ENCODE measurements around the gene KIAA1217. TPM values are rescaled to one million over a fixed set of nuclear protein-coding genes. Genes with fewer than 3 reads are reported as not detected.

The KIAA1217 gene
- total and polyA plus RNA-seq, 2 experiments from 2014 or later = 5.4 to 8.1 TPM

- Histone ChIP-seq H3K27ac (no peak overlapping the region), H3K9me2 (ENCODE audit: insufficient read depth) (no peaks in the 10 kb centered on the region), H3K4me3 (no peak overlapping the region), H3K9me3 (ENCODE audit: low read depth) (no peaks in the 10 kb centered on the region), H2AFZ (no peak overlapping the region), H3K36me3 (ENCODE audit: low read depth) (peaks cover 21% of the 10 kb centered on the region), H3K4me2 (ENCODE audit: unreplicated experiment) (no peak overlapping the region), H3K9ac (no peak overlapping the region), H3K4me1 (ENCODE audit: insufficient read depth) (no peaks in the 10 kb centered on the region), H3K27me3 (replicated peaks; ENCODE audit: insufficient read depth) (no peaks in the 10 kb centered on the region), H3F3A (ENCODE audit: insufficient read depth) (no peaks in the 10 kb centered on the region), H3K79me2 (ENCODE audit: insufficient read depth) (no peaks in the 10 kb centered on the region), H4K20me1 (ENCODE audit: insufficient read depth) (no peaks in the 10 kb centered on the region)
- in situ Hi-C loops (cut with MboI) = loop anchor here (25.0 kb wide), 1 partner anchor 994 kb away; no protein-coding TSS in a partner anchor
- 88 to 98% methylated on average over 2 of the region's 2 CpGs for WGBS, 2 experiments (ENCODE audit: low coverage in 1 of 2, low lambda C conversion rate in 2 of 2, missing lambda C conversion rate in 2 of 2)
- DNase-seq = no peak
- TF ChIP-seq EZH2 (IDR thresholded peaks at IDR 0.05; ENCODE audit: insufficient read depth, poor library complexity, severe bottlenecking) (no peak), EZH2phosphoT487 (IDR thresholded peaks at IDR 0.05; ENCODE audit: insufficient read depth, low read depth) (no peak)
These were observed 322.5 kb downstream of the KIAA1217 start for GRCh38 chr10:24531439-24531838.

GRCh38 chr10:24533981-24534380, 325.0 kb downstream of the KIAA1217 start:
- H3K4me2 ChIP-seq (ENCODE audit: unreplicated experiment) = no peak overlapping the region
- 92 to 96% methylated on average over 4 of the region's 4 CpGs for WGBS, 2 experiments (ENCODE audit: low coverage in 1 of 2, low lambda C conversion rate in 2 of 2, missing lambda C conversion rate in 2 of 2)
- no peak for DNase-seq
- no peaks in the 10 kb centered on the region for H3F3A ChIP-seq (ENCODE audit: insufficient read depth)
- H3K9ac ChIP-seq = no peak overlapping the region
- H3K9me3 ChIP-seq (ENCODE audit: low read depth) = no peaks in the 10 kb centered on the region
- no peaks in the 10 kb centered on the region for H3K4me1 ChIP-seq (ENCODE audit: insufficient read depth)
- H3K27me3 ChIP-seq (replicated peaks; ENCODE audit: insufficient read depth) = no peaks in the 10 kb centered on the region
- no peaks in the 10 kb centered on the region for H3K9me2 ChIP-seq (ENCODE audit: insufficient read depth)
- H3K4me3 ChIP-seq = no peak overlapping the region
- H3K27ac ChIP-seq = no peak overlapping the region
- H4K20me1 ChIP-seq (ENCODE audit: insufficient read depth) = no peaks in the 10 kb centered on the region
- in situ Hi-C loops (cut with MboI) = loop anchor here (25.0 kb wide), 1 partner anchor 997 kb away; no protein-coding TSS in a partner anchor
- TF ChIP-seq EZH2phosphoT487 (IDR thresholded peaks at IDR 0.05; ENCODE audit: insufficient read depth, low read depth) (no peak), EZH2 (IDR thresholded peaks at IDR 0.05; ENCODE audit: insufficient read depth, poor library complexity, severe bottlenecking) (no peak)
- no peak overlapping the region for H2AFZ ChIP-seq
- H3K36me3 ChIP-seq (ENCODE audit: low read depth) = peaks cover 21% of the 10 kb centered on the region
- no peaks in the 10 kb centered on the region for H3K79me2 ChIP-seq (ENCODE audit: insufficient read depth)

GRCh38 chr10:24536636-24537035, 327.7 kb downstream of the KIAA1217 start:
- 75 to 78% methylated on average over 11 of the region's 11 CpGs for WGBS, 2 experiments (ENCODE audit: low coverage in 1 of 2, low lambda C conversion rate in 2 of 2, missing lambda C conversion rate in 2 of 2)
- H3K27me3 ChIP-seq (replicated peaks; ENCODE audit: insufficient read depth) = no peaks in the 10 kb centered on the region
- no peak overlapping the region for H2AFZ ChIP-seq
- H3K4me3 ChIP-seq = no peak overlapping the region
- H3K4me2 ChIP-seq (ENCODE audit: unreplicated experiment) = no peak overlapping the region
- H4K20me1 ChIP-seq (ENCODE audit: insufficient read depth) = no peaks in the 10 kb centered on the region
- no peak overlapping the region for H3K9ac ChIP-seq
- no peaks in the 10 kb centered on the region for H3K4me1 ChIP-seq (ENCODE audit: insufficient read depth)
- H3K79me2 ChIP-seq (ENCODE audit: insufficient read depth) = no peaks in the 10 kb centered on the region
- H3K9me3 ChIP-seq (ENCODE audit: low read depth) = no peaks in the 10 kb centered on the region
- TF ChIP-seq EZH2 (IDR thresholded peaks at IDR 0.05; ENCODE audit: insufficient read depth, poor library complexity, severe bottlenecking) = no peak
- TF ChIP-seq EZH2phosphoT487 (IDR thresholded peaks at IDR 0.05; ENCODE audit: insufficient read depth, low read depth) = no peak
- peaks cover 21% of the 10 kb centered on the region for H3K36me3 ChIP-seq (ENCODE audit: low read depth)
- DNase-seq = no peak
- no peaks in the 10 kb centered on the region for H3K9me2 ChIP-seq (ENCODE audit: insufficient read depth)
- H3K27ac ChIP-seq = no peak overlapping the region
- no peaks in the 10 kb centered on the region for H3F3A ChIP-seq (ENCODE audit: insufficient read depth)
- in situ Hi-C loops (cut with MboI) = loop anchor here (25.0 kb wide), 1 partner anchor 999 kb away; no protein-coding TSS in a partner anchor

GRCh38 chr10:24541239-24541753, 332.4 kb downstream of the KIAA1217 start:
- in situ Hi-C loops (cut with MboI) = loop anchor here (25.0 kb wide), 1 partner anchor 1004 kb away; no protein-coding TSS in a partner anchor
- no peak overlapping the region for H3K4me3 ChIP-seq
- no peaks in the 10 kb centered on the region for H3K27me3 ChIP-seq (replicated peaks; ENCODE audit: insufficient read depth)
- H3K9me2 ChIP-seq (ENCODE audit: insufficient read depth) = no peaks in the 10 kb centered on the region
- H3K36me3 ChIP-seq (ENCODE audit: low read depth) = 0 out of 2 replicates have a peak, but pooled peaks cover 9% of the 10 kb centered on the region
- H3K9ac ChIP-seq = no peak overlapping the region
- no peaks in the 10 kb centered on the region for H4K20me1 ChIP-seq (ENCODE audit: insufficient read depth)
- no peaks in the 10 kb centered on the region for H3K9me3 ChIP-seq (ENCODE audit: low read depth)
- H2AFZ ChIP-seq = no peak overlapping the region
- no peaks in the 10 kb centered on the region for H3K4me1 ChIP-seq (ENCODE audit: insufficient read depth)
- H3K79me2 ChIP-seq (ENCODE audit: insufficient read depth) = no peaks in the 10 kb centered on the region
- TF ChIP-seq EZH2phosphoT487 (IDR thresholded peaks at IDR 0.05; ENCODE audit: insufficient read depth, low read depth) (no peak), EZH2 (IDR thresholded peaks at IDR 0.05; ENCODE audit: insufficient read depth, poor library complexity, severe bottlenecking) (no peak)
- no peak for DNase-seq
- no peaks in the 10 kb centered on the region for H3F3A ChIP-seq (ENCODE audit: insufficient read depth)
- H3K4me2 ChIP-seq (ENCODE audit: unreplicated experiment) = no peak overlapping the region
- no peak overlapping the region for H3K27ac ChIP-seq
- 88 to 91% methylated on average over 9 of the region's 9 CpGs for WGBS, 2 experiments (ENCODE audit: low coverage in 1 of 2, low lambda C conversion rate in 2 of 2, missing lambda C conversion rate in 2 of 2)

All from GM23248 (cell line).